Measurements from ENCODE around the gene KNSTRN.
A peak's percentile ranks its signal among the peaks of the same experiment; 100 is the strongest.

Gene KNSTRN

GRCh38 chr15:40410476-40410875 lies 28.0 kb downstream of the KNSTRN start:
- FAIRE-seq (no peak), DNase-seq (ENCODE audit: insufficient read length) (no peak)
- TF ChIP-seq TAF1 (IDR thresholded peaks at IDR 0.05; ENCODE audit: borderline replicate concordance, low read depth, low read length) (no peak), POLR2A (IDR thresholded peaks at IDR 0.05; ENCODE audit: low read depth, low read length) (no peak), POLR2AphosphoS5 (IDR thresholded peaks at IDR 0.05; ENCODE audit: low read depth, low read length) (no peak)

DNA sequence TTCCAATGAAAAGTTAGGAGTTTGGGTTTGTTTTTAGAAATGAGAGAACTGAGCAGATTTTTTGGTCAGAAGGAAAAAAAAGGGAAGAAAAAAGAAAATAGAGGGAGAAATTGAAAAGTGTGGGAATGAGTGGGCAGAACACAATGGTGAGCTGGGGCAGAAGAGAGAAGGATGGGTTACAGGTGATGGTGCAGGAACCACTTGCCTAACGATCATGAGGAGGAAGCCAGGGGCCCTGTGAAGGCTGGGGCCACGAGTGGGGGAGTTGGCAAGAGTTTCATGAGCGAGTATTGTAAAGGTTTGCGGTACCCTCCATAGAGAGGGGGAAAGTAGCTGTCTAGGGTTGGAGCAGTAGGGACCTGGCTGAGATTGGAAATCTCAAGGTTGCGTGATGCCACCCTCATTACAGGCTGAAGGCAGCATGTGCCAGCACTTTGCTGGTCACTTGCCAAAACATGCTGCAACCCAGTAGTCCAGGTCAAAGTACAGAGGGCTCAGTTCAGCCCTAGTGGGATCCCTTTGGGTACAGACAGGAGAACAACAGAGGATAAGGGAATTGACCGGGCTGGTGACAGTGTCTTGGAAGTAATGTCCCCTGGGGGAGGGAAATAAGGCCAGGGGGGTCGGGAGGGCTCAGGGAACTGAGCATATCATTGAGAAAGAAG lies 29.7 kb downstream of the KNSTRN start:
- 0 out of 2 replicates have a peak, but pooled peaks have one; percentile 10 for TF ChIP-seq POLR2AphosphoS5 (IDR thresholded peaks at IDR 0.05; ENCODE audit: low read depth, low read length)
- no peak for TF ChIP-seq TAF1 (IDR thresholded peaks at IDR 0.05; ENCODE audit: borderline replicate concordance, low read depth, low read length)
- FAIRE-seq, result no peak
- no peak for DNase-seq (ENCODE audit: insufficient read length)

GRCh38 chr15:40413036-40413435 lies 30.5 kb downstream of the KNSTRN start:
- TF ChIP-seq POLR2A (IDR thresholded peaks at IDR 0.05; ENCODE audit: low read depth, low read length) (no peak), POLR2AphosphoS5 (IDR thresholded peaks at IDR 0.05; ENCODE audit: low read depth, low read length) (no peak), TAF1 (IDR thresholded peaks at IDR 0.05; ENCODE audit: borderline replicate concordance, low read depth, low read length) (no peak)
- no peak for DNase-seq (ENCODE audit: insufficient read length)
- FAIRE-seq, result no peak

GRCh38 chr15:40414816-40415215 lies 32.3 kb downstream of the KNSTRN start:
- DNase-seq (ENCODE audit: insufficient read length) (no peak), FAIRE-seq (no peak)
- TF ChIP-seq TAF1 (IDR thresholded peaks at IDR 0.05; ENCODE audit: borderline replicate concordance, low read depth, low read length) (no peak), POLR2A (IDR thresholded peaks at IDR 0.05; ENCODE audit: low read depth, low read length) (no peak), POLR2AphosphoS5 (IDR thresholded peaks at IDR 0.05; ENCODE audit: low read depth, low read length) (no peak)

- DNase-seq (ENCODE audit: insufficient read length) (no peak), FAIRE-seq (no peak)
- TF ChIP-seq POLR2AphosphoS5 (IDR thresholded peaks at IDR 0.05; ENCODE audit: low read depth, low read length), result no peak
- TF ChIP-seq TAF1 (IDR thresholded peaks at IDR 0.05; ENCODE audit: borderline replicate concordance, low read depth, low read length), result no peak
- TF ChIP-seq POLR2A (IDR thresholded peaks at IDR 0.05; ENCODE audit: low read depth, low read length), result no peak
These were observed 32.7 kb downstream of the KNSTRN start for GRCh38 chr15:40415226-40415625.

DNA sequence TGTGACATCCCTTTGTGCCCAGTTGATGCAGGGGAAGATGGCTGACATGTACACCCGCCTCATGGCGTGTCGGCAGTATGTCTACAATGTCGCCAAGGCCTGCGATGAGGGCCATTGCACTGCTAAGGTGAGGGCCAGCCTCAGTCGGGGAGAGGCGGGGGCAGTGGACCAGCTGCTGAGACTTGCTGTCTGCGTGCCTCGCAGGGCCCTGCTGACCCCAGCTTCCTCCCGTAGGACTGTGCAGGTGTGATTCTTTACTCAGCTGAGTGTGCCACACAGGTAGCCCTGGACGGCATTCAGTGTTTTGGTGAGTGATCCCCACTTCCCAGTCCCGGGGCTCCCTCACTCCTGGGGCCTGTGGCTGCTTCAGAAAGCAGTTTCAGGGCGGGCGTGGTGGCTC lies 33.5 kb downstream of the KNSTRN start:
- DNase-seq (ENCODE audit: insufficient read length) (no peak), FAIRE-seq (no peak)
- TF ChIP-seq POLR2AphosphoS5 (IDR thresholded peaks at IDR 0.05; ENCODE audit: low read depth, low read length) (no peak), TAF1 (IDR thresholded peaks at IDR 0.05; ENCODE audit: borderline replicate concordance, low read depth, low read length) (no peak), POLR2A (IDR thresholded peaks at IDR 0.05; ENCODE audit: low read depth, low read length) (no peak)

- no peak for DNase-seq (ENCODE audit: insufficient read length)
- no peak for FAIRE-seq
- TF ChIP-seq POLR2AphosphoS5 (IDR thresholded peaks at IDR 0.05; ENCODE audit: low read depth, low read length) (no peak), POLR2A (IDR thresholded peaks at IDR 0.05; ENCODE audit: low read depth, low read length) (no peak), TAF1 (IDR thresholded peaks at IDR 0.05; ENCODE audit: borderline replicate concordance, low read depth, low read length) (no peak)
These were observed 35.6 kb downstream of the KNSTRN start for GRCh38 chr15:40418126-40418525.

DNA sequence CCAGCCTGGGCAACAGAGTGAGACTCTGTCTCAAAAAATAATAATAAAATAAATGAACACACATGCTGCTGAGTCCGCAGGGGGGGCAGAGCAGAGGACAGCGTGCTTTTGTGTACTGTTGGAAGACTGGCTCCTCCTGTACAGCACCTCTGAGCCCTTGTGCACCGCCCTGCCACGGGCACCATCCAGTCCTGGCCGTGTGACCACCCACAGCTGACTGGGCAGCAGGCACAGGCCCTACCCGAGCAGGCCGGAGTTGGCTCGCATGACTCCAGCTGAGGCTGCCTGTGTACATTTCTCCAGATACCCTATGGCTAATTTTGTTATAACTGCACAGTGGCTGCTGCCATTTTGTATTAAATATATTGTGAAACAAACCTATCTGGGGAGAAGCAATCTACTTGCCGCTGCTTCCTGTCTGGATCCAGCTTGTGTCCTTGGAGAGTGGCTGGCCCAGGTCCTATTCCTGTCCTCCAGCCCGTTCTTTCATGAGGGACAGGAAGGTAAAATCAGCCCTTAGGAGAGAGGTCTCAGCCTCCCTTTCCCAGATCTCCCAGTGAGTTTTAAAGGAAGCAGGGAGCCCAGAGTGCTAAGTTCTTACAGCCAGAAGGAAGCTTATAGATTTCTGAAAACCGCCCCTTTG lies 37.7 kb downstream of the KNSTRN start:
- FAIRE-seq (no peak), DNase-seq (ENCODE audit: insufficient read length) (no peak)
- TF ChIP-seq POLR2AphosphoS5 (IDR thresholded peaks at IDR 0.05; ENCODE audit: low read depth, low read length), result peak; percentile 13; the same call in 1 of the 2 replicates
- TF ChIP-seq POLR2A (IDR thresholded peaks at IDR 0.05; ENCODE audit: low read depth, low read length), result no peak; the same call in 1 of the 2 replicates
- TF ChIP-seq TAF1 (IDR thresholded peaks at IDR 0.05; ENCODE audit: borderline replicate concordance, low read depth, low read length), result no peak

- DNase-seq (ENCODE audit: insufficient read length) (no peak), FAIRE-seq (no peak)
- TF ChIP-seq POLR2AphosphoS5 (IDR thresholded peaks at IDR 0.05; ENCODE audit: low read depth, low read length), result no peak
- no peak for TF ChIP-seq TAF1 (IDR thresholded peaks at IDR 0.05; ENCODE audit: borderline replicate concordance, low read depth, low read length)
- TF ChIP-seq POLR2A (IDR thresholded peaks at IDR 0.05; ENCODE audit: low read depth, low read length), result no peak
These were observed 38.3 kb downstream of the KNSTRN start for GRCh38 chr15:40420793-40421192.

GRCh38 chr15:40421246-40422157 lies 39.0 kb downstream of the KNSTRN start:
- peak; percentile 74 for FAIRE-seq
- TF ChIP-seq POLR2A (IDR thresholded peaks at IDR 0.05; ENCODE audit: low read depth, low read length) (0 out of 2 replicates have a peak, but pooled peaks have one; percentile 47), TAF1 (IDR thresholded peaks at IDR 0.05; ENCODE audit: borderline replicate concordance, low read depth, low read length) (no peak), POLR2AphosphoS5 (IDR thresholded peaks at IDR 0.05; ENCODE audit: low read depth, low read length) (no peak)
- peak; percentile 95 for DNase-seq (ENCODE audit: insufficient read length)

DNA sequence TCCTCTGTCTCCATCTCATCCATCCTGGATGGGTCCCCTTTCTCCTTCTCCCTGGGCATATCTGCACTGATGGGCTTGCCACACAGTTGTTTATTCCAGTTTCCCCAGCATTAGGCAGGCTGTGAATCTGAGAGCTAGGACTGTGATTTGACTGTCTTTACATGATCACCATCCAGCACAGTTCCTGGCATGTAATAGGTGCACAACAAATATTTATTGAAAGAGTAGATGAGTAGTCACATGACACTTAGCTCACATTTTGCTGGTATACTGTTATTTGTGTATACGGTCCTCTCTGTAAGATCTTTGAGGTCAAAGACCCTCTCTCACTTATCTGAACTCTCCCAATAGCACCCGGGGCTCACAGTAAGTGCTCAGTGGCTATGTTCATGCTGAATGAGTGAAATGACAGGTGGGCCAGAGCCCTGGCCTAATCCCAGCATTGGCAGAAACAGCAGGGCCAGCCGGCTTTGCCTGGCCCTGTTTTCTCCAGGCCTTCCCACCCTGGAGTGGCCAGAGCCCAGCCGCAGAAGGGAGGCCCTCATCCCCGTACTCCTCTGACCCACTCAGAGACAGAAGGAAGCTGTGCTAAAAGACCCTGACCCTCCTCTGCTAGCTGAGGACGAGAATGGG lies 42.1 kb downstream of the KNSTRN start:
- TF ChIP-seq POLR2A (IDR thresholded peaks at IDR 0.05; ENCODE audit: low read depth, low read length), result no peak
- no peak for DNase-seq (ENCODE audit: insufficient read length)
- FAIRE-seq, result no peak

All from GM12892 (cell line).